GM19351 (cell line): Measurements from ENCODE around the gene BNIPL.

ENCODE experiments used
- ATAC-seq: cut with Tn5 transposase; IDR thresholded peaks from one replicate; pipeline ENCODE4 v1.9.1; 2021; ENCODE audit warnings: mild to moderate bottlenecking, moderate library complexity; ENCODE audit not compliant: unreplicated experiment

The BNIPL gene

DNA sequence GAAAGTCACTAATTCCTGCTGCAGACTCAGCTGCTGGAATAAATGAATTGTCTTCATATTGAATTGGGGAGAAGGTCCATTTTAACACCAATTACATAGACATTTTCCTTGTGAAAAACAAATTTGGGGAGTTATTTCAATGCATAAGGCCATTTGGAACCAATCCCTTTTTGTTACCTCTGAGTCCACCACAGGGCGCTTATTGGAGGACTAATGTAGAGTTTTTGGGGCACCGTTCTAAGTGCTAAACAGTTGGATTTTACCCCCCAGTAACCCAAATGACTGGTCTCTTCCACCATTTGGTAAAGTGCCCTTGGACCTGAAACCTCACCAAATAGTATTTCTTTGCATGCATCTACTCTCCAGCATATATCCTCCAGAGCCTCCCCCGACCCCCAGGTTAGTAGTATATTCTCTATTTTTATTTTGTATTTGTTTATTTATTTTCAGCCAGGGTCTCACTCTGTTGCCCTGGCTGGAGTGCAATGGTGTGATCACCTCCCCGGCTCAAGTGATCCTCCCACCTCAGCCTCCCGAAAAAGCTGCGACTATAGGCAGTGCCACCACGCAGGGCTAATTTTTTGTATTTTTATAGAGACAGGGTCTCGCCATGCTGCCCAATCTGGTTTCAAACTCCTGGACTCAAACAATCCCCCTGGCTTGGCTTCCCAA lies 26.6 kb upstream of the BNIPL start:
- ATAC-seq, result no peak

DNA sequence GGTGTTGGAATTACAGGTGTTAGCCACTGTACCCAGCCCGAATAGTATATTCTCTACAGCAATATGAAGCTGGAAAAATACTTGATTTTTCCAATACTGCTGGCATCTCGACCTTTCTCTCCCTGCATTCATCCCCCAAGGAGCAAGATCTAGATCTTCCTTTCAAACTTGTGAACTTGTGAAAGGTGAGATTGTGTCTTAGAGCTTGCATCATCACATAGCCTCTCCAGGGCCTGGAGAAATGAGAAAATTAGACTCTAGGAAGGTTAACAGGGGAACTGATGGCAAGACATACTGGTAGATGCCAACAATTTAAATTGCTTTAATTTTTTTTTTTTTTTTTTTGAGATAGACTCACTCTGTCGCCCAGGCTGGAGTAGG lies 26.1 kb upstream of the BNIPL start:
- no peak for ATAC-seq

DNA sequence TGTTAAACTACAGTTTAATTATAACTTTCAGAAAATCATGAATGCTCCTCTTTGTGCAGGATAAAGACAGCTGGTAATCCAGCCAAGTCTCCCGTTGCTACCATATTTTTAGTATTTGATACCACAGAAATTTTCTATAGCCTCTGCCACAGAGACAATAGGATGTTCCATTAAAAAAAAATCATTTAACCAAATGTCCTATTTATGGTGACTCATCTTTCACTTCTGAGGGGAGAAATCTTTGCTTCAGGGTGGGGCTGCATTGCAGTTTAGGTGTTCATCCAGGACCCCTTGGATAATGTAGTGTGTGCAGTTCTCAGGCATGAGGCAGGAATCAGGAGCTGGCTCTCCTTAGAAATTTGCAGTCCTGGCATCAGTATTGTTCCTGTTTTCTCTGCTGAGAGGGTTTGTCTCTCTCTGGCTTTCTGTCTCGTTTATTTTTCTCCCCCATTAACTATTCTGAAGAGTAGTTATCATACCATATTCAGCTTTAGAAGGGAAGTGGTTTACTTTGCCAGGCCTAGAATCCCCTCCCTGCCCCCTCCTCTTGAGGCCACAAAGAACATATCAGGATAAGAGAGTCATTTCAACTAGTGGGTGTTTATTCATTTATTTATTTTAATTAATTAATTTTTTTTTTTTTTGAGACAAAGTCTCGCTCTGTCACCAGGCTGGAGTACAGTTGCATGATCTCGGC lies 25.1 kb upstream of the BNIPL start:
- ATAC-seq, result no peak

DNA sequence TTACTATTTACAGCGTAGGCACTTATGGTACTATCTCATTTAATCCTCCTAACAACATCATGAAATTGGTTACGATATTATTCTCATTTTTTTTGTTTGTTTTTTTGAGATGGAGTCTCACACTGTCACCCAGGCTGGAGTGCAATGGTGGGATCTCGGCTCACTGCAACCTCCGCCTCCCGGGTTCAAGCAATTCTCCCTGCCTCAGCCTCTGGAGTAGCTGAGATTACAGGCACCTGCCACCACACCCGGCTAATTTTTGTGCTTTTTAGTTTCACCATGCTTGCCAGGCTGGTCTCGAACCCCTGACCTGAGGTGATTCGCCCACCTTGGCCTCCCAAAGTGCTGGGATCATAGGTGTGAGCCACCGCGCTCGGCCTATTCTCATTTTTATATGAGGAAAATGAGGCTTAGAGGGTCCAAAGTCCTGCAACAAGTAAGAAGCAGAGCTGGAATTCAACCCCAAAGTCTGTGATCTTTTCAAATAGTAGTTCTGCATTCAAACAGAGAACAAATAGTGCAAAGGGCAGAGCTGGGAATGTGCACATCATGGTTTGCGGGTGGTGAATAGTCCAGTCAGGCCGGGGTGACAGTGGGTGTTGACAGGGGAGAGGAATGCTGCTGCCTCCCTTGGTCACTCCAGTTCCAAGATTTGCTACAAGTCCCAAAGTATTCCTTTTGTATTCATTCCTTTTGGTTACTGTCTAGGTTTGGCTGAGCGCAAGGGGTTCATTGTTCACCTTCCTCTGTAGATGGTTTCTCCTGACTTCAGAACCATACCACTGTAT lies 23.5 kb upstream of the BNIPL start:
- no peak for ATAC-seq

- no peak for ATAC-seq
These were observed 22.9 kb upstream of the BNIPL start for GRCh38 chr1:151013518-151013917.

DNA sequence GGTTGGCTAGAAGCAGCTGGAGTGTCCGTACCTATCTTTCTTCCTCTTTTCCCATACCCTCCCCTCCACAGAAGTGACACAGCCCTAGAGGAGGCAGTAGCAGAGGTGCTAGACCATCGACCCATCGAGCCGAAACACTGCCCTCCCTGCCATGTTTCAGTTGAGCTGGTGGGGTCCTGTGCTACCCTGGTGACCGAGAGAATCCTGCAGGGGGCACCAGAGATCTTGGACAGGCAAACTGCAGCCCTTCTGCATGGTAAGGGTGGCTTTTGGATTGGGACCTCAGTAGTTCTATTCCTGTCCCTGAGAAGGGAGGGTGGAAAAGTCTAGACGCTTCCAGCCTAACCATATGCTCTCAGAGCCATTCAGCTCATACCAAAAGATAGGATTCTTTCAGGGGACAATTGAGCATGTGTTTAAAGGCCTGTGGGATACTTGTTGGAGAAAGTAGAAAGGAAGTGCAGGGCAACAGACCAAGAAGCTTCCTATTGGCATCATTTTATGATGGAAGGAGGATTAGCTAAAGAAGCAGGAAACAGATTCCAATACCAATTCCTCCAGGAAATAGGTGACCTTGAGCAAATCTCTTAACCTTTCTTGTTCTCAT lies 11.7 kb upstream of the BNIPL start:
- no peak for ATAC-seq

GRCh38 chr1:151026460-151026859 lies 9.9 kb upstream of the BNIPL start:
- ATAC-seq, result no peak

DNA sequence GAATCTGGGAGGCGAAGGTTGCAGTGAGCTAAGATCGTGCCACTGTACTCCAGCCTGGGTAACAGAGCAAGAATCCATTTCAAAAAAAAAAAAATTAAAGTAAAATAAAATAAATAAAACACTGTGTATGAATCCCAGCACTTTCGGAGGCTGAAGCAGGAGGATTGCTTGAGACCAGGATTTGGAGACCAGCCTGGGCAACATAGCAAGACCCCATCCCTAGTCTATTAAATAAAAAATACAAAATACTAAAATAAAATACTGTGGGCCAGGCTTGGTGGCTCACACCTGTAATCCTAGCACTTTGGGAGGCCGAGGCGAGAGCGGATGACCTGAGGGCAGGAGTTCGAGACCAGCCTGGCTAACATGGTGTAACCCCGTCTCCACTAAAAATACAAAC lies 4.2 kb upstream of the BNIPL start:
- ATAC-seq, result no peak

DNA sequence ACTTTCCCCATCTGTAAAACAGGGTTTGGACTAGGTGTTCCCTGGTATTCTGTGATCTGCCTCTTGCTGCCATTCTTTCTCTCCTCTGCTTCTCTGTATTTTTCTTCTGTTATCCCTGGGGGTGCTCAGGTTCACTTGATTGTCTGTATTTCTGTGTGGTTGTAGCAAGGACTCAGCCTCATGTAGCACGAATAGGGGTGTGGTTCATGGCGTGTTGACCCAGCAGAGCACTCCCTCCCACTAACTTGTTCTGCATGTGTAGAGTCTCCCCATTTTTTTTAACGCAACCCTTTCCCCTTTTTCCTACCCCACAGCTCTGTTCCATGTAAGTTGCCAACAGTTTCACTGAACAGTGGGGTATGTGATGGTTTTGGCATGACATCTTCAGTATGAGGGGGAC lies 1.2 kb upstream of the BNIPL start:
- no peak for ATAC-seq

- no peak for ATAC-seq
These were observed 646 bp downstream of the BNIPL start for GRCh38 chr1:151037032-151037431.

DNA sequence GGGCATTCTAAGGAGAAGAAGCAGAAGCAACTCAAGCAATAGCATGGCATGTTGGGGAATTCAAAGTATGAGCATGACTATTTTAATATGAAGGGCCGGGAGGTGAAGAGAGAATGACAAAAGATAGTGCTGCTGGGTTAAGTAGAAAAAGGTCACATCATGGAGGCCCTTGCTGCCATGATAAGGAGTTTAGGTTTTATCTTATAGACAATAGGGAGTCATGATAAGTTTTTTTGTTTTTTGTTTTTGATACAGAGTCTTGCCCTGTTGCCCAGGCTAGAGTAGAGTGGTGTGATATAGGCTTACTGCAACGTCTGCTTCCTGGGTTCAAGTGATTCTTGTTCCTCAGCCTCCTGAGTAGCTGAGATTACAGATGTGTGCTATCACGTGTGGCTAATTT lies 3.1 kb downstream of the BNIPL start:
- no peak for ATAC-seq

GRCh38 chr1:151043163-151043562 lies 6.8 kb downstream of the BNIPL start:
- no peak for ATAC-seq

DNA sequence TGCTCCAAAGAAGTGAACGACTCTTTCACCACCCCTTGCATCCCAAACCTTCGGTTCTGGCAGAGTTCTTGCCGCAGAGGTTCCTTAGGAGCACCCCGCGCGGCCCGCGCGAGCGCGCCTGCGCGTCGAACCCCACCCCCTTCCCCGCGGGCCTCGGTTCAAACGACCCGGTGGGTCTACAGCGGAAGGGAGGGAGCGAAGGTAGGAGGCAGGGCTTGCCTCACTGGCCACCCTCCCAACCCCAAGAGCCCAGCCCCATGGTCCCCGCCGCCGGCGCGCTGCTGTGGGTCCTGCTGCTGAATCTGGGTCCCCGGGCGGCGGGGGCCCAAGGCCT lies 11.2 kb downstream of the BNIPL start, which contains the start of gene C1orf56:
Gene C1orf56, plus strand, starts transcription at position 161 of the 334 bp plus-strand sequence. Its CDS starts 97 bp downstream, at position 258.
- peak; percentile 53 for ATAC-seq

- ATAC-seq, result peak; percentile 74
These were observed 11.7 kb downstream of the BNIPL start for GRCh38 chr1:151047925-151048644.

GRCh38 chr1:151048645-151049032 lies 12.3 kb downstream of the BNIPL start:
- no peak for ATAC-seq

GRCh38 chr1:151049458-151049857 lies 13.1 kb downstream of the BNIPL start:
- no peak for ATAC-seq

DNA sequence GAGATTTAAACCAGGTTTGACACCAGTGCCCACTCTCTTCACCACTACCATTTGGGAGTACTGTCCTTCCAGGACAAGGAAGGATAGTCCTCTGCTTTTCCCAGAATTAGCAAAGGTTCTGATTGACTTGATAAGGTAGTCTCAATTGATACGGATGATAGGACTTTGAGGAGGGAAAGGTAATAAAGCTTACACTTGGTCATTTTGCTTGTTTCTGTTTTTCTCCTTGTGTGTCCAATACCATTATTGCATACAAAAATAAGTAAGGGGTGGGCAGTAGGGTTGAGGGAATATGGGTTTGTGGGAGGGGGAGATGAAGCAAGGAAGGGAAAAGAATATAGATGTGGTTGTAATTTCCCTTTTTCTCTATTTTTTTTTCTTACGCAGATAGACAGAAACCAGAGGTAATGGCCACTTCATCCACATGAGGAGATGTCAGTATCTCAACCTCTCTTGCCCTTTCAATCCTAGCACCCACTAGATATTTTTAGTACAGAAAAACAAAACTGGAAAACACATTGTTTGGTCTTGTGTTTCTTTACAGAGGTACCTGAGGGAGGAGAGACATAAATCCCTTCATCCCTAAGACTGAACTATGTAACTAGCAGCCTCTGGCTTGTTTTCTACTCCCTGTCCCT lies 13.8 kb downstream of the BNIPL start:
- no peak for ATAC-seq

DNA sequence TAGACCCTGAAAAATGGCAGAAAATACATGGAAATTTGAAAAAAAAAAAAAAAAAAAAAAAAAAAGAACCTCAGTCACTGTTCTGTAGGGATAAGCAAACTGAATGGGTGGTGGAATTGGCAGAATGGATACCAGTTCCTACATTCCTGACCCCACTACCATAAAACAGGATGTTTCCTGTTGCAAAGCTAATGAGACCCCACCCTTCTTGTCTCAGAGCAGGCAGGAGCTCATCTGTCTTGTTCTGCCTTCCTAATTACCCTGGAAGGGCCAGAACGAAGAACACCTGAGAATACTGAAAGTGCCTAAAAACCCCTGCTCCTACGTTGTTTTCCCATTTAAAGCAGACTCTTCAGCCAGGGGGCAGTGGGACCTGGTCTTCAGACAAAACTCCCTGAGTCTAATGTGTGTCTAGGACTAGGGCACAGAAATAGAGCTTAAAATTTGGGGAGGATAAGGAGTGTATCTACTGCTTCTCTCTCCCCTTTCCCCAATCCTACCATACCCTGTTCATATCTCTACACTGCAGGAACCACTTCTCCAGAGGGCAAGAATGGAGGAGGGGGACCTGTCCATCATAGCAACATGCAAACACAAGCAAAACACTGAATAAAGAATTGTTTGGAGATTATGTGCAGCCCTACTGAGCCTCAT lies 15.1 kb downstream of the BNIPL start:
- ATAC-seq, result no peak

DNA sequence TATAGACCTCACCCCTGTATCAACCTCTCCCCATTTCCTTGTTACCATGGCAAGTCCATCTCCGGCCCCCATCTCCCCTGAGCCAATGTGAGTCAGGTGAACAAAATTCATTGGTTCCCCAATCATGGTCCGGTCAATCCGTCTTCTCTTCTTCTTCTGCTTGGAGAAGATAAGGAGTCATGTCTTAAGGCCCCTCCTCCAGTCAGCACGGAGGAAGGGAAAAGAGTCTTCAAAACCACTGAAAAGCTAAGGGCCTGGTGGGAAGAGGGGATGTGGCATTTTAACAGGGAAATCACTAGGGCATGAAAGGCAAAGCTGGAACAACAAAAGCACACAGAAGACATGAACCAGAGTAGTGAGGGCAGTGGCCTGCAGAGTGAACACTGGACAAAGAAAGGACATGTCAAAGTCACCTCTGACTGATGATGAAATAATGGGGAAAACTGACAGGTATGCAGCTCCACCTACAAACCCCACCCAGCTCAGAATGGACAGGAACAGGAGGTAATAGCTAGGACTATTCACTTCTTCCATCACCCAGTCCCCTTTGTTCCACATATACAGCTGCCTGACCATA lies 18.7 kb downstream of the BNIPL start:
- no peak for ATAC-seq

GRCh38 chr1:151055581-151055980 lies 19.2 kb downstream of the BNIPL start:
- ATAC-seq, result no peak
